ENCODE measurements around the gene CECR2.

DNA sequence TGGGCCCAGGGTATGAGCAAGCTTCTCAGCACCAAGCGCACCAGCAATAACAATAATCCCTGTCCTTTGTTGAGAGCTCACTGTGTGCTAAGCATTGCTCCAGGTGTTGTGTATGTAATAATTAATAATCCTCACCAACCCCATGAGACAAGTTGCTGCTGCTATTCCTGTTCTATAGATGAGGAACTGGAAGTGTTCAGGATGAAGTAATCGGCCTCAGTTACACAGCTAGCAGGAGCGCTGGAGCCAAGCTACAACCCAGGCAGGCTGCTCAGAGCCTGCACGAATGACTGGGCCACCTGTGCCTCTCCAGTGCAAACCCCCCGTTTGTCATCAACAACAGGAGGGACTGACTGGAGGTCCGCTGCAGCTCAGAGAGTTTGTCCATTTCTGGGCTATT, 35.2 kb upstream of the CECR2 start:
- TF ChIP-seq, protein P1, sequence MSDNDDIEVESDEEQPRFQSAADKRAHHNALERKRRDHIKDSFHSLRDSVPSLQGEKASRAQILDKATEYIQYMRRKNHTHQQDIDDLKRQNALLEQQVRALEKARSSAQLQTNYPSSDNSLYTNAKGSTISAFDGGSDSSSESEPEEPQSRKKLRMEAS (IDR thresholded peaks at IDR 0.05; ENCODE audit: low read depth), result no peak
- TF ChIP-seq FOXM1 (IDR thresholded peaks at IDR 0.05; ENCODE audit: low read depth) (no peak), SIN3A (IDR thresholded peaks at IDR 0.05; ENCODE audit: borderline replicate concordance, low read depth, low read length) (no peak), ELF1 (IDR thresholded peaks at IDR 0.05) (no peak), POLR2AphosphoS5 (IDR thresholded peaks at IDR 0.05; ENCODE audit: low read depth, low read length) (no peak), EZH2phosphoT487 (IDR thresholded peaks at IDR 0.05; ENCODE audit: borderline replicate concordance, low read depth) (no peak), EP300 (IDR thresholded peaks at IDR 0.05; ENCODE audit: borderline replicate concordance in 1 of 2, low read depth in 1 of 2, low read length in 1 of 2) (no peak)
- TF ChIP-seq, protein P2, sequence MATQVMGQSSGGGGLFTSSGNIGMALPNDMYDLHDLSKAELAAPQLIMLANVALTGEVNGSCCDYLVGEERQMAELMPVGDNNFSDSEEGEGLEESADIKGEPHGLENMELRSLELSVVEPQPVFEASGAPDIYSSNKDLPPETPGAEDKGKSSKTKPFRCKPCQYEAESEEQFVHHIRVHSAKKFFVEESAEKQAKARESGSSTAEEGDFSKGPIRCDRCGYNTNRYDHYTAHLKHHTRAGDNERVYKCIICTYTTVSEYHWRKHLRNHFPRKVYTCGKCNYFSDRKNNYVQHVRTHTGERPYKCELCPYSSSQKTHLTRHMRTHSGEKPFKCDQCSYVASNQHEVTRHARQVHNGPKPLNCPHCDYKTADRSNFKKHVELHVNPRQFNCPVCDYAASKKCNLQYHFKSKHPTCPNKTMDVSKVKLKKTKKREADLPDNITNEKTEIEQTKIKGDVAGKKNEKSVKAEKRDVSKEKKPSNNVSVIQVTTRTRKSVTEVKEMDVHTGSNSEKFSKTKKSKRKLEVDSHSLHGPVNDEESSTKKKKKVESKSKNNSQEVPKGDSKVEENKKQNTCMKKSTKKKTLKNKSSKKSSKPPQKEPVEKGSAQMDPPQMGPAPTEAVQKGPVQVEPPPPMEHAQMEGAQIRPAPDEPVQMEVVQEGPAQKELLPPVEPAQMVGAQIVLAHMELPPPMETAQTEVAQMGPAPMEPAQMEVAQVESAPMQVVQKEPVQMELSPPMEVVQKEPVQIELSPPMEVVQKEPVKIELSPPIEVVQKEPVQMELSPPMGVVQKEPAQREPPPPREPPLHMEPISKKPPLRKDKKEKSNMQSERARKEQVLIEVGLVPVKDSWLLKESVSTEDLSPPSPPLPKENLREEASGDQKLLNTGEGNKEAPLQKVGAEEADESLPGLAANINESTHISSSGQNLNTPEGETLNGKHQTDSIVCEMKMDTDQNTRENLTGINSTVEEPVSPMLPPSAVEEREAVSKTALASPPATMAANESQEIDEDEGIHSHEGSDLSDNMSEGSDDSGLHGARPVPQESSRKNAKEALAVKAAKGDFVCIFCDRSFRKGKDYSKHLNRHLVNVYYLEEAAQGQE (IDR thresholded peaks at IDR 0.05; ENCODE audit: low read depth, low read length), result no peak
- TF ChIP-seq, protein P3, sequence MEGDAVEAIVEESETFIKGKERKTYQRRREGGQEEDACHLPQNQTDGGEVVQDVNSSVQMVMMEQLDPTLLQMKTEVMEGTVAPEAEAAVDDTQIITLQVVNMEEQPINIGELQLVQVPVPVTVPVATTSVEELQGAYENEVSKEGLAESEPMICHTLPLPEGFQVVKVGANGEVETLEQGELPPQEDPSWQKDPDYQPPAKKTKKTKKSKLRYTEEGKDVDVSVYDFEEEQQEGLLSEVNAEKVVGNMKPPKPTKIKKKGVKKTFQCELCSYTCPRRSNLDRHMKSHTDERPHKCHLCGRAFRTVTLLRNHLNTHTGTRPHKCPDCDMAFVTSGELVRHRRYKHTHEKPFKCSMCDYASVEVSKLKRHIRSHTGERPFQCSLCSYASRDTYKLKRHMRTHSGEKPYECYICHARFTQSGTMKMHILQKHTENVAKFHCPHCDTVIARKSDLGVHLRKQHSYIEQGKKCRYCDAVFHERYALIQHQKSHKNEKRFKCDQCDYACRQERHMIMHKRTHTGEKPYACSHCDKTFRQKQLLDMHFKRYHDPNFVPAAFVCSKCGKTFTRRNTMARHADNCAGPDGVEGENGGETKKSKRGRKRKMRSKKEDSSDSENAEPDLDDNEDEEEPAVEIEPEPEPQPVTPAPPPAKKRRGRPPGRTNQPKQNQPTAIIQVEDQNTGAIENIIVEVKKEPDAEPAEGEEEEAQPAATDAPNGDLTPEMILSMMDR (IDR thresholded peaks at IDR 0.05), result no peak
